ENCODE measurements around the gene EYS.

DNA sequence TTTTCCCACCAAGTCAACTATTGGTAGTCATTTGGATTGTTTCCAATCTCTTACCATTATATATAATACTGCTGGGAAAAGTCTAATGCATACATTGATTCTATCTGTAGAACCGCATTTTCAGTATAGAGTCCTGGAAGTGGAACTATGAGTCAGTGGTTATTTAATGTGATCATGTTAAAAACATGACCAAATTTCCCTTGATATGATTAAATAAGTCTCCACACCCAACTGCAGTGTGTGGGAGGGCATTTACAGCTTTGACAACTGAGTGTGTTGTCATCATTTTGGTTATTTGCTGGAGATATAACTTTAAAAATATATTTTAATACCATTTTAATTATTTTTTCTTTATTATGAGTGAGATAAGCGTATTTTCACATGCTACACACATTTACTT, 1027.6 kb downstream of the EYS start:
- TF ChIP-seq, protein P1, sequence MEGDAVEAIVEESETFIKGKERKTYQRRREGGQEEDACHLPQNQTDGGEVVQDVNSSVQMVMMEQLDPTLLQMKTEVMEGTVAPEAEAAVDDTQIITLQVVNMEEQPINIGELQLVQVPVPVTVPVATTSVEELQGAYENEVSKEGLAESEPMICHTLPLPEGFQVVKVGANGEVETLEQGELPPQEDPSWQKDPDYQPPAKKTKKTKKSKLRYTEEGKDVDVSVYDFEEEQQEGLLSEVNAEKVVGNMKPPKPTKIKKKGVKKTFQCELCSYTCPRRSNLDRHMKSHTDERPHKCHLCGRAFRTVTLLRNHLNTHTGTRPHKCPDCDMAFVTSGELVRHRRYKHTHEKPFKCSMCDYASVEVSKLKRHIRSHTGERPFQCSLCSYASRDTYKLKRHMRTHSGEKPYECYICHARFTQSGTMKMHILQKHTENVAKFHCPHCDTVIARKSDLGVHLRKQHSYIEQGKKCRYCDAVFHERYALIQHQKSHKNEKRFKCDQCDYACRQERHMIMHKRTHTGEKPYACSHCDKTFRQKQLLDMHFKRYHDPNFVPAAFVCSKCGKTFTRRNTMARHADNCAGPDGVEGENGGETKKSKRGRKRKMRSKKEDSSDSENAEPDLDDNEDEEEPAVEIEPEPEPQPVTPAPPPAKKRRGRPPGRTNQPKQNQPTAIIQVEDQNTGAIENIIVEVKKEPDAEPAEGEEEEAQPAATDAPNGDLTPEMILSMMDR (IDR thresholded peaks at IDR 0.05; ENCODE audit: low read depth, low read length) = no peak
- no peak for TF ChIP-seq POLR2A (IDR thresholded peaks at IDR 0.05; ENCODE audit: extremely low read depth, insufficient read length)
